Measurements from ENCODE around the gene RNU6-1. TPM values are rescaled to one million over a fixed set of nuclear protein-coding genes. Genes with fewer than 3 reads are reported as not detected.

RNU6-1 gene
- total RNA-seq, 1 donor from 2014 or later, result not detected

GRCh38 chr15:67824197-67824968, 15.5 kb downstream of the RNU6-1 start:
- H3K4me1 Mint-ChIP-seq (ENCODE audit: unreplicated experiment), result peaks cover 32% of the 10 kb centered on the region
- no peaks in the 10 kb centered on the region for H3K36me3 Mint-ChIP-seq
- H3K27me3 Mint-ChIP-seq, result peaks cover 83% of the 10 kb centered on the region
- no peak overlapping the region for H3K27ac Mint-ChIP-seq
- H3K4me3 Mint-ChIP-seq, result peak overlapping the region; percentile 87
- no peaks in the 10 kb centered on the region for H3K9me3 Mint-ChIP-seq
- no peak for TF ChIP-seq CTCF (conservative IDR thresholded peaks at IDR 0.05)
- DNase-seq (ENCODE audit: extremely low spot score, unreplicated experiment), result no peak

- no peak for DNase-seq (ENCODE audit: extremely low spot score, unreplicated experiment)
- Mint-ChIP-seq H3K27ac (no peak overlapping the region), H3K9me3 (no peaks in the 10 kb centered on the region), H3K4me3 (peak overlapping the region; percentile 87), H3K36me3 (no peaks in the 10 kb centered on the region), H3K4me1 (ENCODE audit: unreplicated experiment) (peaks cover 28% of the 10 kb centered on the region), H3K27me3 (peaks cover 80% of the 10 kb centered on the region)
- TF ChIP-seq CTCF (conservative IDR thresholded peaks at IDR 0.05), result no peak
Measured at GRCh38 chr15:67823314-67824196, 16.3 kb downstream of the RNU6-1 start.

- Mint-ChIP-seq H3K4me1 (ENCODE audit: unreplicated experiment) (peaks cover 28% of the 10 kb centered on the region), H3K36me3 (no peaks in the 10 kb centered on the region), H3K9me3 (no peaks in the 10 kb centered on the region), H3K27me3 (peaks cover 83% of the 10 kb centered on the region), H3K27ac (no peak overlapping the region), H3K4me3 (peak overlapping the region; percentile 71)
- DNase-seq (ENCODE audit: extremely low spot score, unreplicated experiment), result no peak
- no peak for TF ChIP-seq CTCF (conservative IDR thresholded peaks at IDR 0.05)
Measured at GRCh38 chr15:67822537-67823313, 17.1 kb downstream of the RNU6-1 start.

- H3K4me3 Mint-ChIP-seq, result peak overlapping the region; percentile 71
Measured at GRCh38 chr15:67821784-67822440, 17.9 kb downstream of the RNU6-1 start.

More at GRCh38 chr15:67821784-67822440, 17.9 kb downstream of the RNU6-1 start:
- DNase-seq (ENCODE audit: extremely low spot score, unreplicated experiment), result no peak
- H3K27me3 Mint-ChIP-seq, result peaks cover 91% of the 10 kb centered on the region
- H3K9me3 Mint-ChIP-seq, result no peaks in the 10 kb centered on the region
- no peak for TF ChIP-seq CTCF (conservative IDR thresholded peaks at IDR 0.05)
- no peaks in the 10 kb centered on the region for H3K36me3 Mint-ChIP-seq
- no peak overlapping the region for H3K27ac Mint-ChIP-seq
- H3K4me1 Mint-ChIP-seq (ENCODE audit: unreplicated experiment), result peaks cover 28% of the 10 kb centered on the region

All from type B pancreatic cell (in vitro differentiated cells).